Stimulated activated CD4-positive, alpha-beta T cell treated with anti-CD3 and anti-CD28 coated beads, Interleukin-4, amount 100 ng/mL, for 24 hours (primary cell): ENCODE data around the gene LRRIQ4.

Experiments used
- DNase-seq: peaks from one replicate; pipeline ENCODE4 v3.0.0-alpha.2; 2020

Gene LRRIQ4

DNA sequence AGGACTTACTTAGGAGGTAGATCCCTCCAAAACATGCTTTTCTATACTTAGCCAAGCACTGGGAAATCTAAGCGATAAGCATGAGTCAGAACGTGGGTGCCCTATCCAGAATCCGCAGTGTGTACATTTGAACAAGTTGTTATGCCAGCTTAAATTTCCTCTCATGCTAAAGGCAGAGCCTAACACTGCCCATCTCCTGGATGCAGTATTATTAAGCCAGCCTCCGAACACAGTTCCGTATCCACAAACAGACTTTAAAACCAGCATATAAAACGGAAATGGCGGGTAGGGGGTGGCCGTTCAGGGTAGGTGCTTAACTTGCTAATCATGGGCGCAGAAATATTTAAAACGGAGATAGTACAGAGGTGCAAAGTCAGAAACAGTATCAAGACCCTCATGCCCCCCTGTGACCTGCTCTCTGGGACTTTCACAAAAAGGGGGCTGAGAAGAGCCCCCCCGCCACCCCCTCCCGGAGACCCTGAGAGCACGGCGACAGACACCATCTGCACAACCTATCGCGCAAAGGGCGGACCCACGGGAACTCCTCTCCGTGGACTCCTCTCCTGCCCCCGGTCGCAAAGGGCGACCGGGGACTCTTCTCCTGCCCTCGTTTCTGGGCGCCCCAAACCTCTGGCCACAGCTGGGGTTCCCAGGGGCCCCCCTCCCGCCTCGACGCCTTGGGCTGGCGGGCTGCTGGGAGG lies 889 bp upstream of the LRRIQ4 start:
- no peak for DNase-seq

- DNase-seq: no peak
Observed at GRCh38 chr3:169813278-169813677, 608 bp downstream of the LRRIQ4 start.

- DNase-seq: peak; percentile 75
Observed at GRCh38 chr3:169813757-169814517, 1.3 kb downstream of the LRRIQ4 start.

DNA sequence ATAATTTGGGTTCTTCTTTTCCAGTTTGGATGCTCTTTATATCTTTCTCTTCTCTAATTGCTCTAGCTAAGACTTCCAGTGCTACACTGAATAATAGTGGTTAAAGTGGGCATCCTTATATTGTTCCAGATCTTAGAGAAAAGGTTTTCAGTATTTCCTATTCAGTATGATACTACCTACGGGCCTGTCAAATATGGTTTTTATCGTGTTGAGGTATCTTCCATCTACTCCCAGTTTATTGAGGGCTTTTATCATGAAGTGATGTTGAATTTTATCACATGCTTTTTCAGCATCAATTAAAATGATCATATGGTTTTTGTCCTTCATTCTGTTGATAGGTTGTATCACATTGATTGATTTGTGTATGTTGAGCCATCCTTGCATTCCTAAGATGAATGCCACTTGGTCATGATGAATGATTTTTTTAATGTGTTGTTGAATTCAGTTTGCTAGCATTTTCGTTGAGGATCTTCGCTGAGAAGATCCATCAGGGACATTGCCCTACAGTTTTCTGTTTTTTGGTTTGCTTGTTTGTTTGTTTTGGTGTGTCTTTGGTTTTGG lies 3.0 kb downstream of the LRRIQ4 start:
- no peak for DNase-seq

GRCh38 chr3:169818316-169818715 lies 5.6 kb downstream of the LRRIQ4 start:
- DNase-seq: no peak

- DNase-seq: no peak
Observed at GRCh38 chr3:169822091-169822490, 9.4 kb downstream of the LRRIQ4 start.

DNA sequence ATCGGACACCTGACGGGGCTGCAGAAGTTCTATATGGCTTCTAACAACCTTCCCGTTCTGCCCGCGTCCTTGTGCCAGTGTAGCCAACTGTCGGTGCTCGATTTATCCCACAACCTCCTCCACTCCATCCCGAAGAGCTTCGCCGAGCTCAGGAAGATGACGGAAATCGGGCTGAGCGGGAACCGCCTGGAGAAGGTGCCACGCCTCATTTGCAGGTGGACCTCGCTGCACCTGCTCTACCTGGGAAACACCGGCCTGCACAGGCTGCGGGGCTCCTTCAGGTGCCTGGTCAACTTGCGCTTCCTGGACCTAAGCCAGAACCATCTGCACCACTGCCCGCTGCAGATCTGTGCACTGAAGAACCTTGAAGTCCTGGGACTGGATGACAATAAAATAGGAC lies 9.9 kb downstream of the LRRIQ4 start:
- DNase-seq: no peak

DNA sequence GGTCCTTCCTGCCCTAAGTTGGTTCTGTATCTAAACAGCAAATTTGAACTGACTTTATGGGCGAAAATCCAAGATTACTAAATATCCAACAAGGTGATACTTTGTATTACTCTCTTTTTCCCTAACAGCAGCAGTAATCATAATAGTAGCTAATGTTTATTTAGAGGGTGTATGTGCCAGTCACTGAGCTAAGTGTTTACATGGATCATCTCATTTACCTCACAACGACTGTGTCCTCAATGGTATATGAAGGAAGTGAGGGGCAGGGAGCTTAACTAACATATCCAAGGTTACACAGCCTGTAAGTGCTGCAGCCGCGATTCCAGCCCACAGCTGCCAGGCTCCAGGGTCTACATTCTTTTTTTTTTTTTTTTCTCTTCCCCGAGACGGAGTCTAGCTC lies 10.3 kb downstream of the LRRIQ4 start:
- DNase-seq: no peak

GRCh38 chr3:169825316-169825715 lies 12.6 kb downstream of the LRRIQ4 start:
- no peak for DNase-seq

DNA sequence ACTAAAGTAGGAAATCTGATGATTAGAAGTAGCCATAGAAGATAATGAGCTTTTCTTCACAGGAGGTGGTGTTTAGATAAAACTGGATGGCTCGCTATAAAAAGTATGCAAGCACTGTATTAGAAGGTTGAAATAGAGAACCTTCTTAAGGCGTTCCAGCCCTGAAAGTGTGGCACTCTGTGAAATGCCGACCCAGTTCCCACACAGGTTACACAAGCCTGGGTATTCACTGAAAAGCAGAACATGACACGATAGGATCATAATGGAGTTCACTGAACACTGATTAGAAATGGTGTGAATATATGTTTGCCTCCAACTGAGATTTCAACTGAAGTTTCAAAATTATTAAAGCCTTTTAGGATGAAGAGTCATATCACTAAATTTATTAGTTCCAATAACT lies 15.0 kb downstream of the LRRIQ4 start:
- no peak for DNase-seq

- DNase-seq: no peak
Observed at GRCh38 chr3:169835533-169835932, 22.9 kb downstream of the LRRIQ4 start.

DNA sequence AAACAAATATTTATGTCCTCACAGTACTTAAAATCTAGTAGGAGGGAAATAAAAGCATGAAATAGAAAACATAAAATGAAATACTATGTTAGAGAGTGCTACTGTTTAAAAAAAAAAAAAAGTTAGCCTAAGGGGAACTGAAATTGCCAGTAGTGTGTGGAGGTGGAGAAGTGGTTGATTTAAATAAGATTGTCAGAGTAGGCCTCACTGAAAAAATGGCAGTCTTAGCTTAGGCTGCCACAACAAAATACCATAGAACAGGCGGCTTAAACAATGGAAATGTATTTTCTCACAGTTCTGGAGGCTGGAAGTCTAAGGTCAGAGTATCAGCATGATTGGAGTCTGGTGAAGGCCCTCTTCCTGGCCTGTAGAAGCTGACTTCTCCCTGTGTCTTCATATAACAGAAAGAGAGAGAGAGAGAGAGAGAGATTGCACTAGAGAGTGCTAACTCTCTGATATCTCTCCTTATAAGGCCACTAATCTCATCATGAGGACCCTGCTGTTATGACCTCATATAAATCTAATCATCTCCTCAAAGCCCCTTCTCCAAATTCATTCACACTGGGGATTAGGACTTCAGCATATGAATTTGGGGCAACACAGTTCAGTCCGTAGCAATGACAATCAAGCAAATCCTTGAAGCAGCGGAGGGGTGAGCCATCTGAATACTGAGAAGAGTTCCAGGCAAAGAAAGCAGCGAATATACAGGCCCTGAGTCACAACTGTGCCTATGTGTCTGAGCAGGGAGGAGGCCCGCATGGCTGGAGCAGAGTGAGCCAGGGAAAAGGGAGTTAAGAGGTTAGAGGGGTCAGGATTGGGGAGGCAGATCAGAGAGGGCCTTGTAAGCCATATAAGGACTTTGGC lies 23.6 kb downstream of the LRRIQ4 start:
- no peak for DNase-seq

GRCh38 chr3:169836942-169837275 lies 24.2 kb downstream of the LRRIQ4 start:
- no peak for DNase-seq

DNA sequence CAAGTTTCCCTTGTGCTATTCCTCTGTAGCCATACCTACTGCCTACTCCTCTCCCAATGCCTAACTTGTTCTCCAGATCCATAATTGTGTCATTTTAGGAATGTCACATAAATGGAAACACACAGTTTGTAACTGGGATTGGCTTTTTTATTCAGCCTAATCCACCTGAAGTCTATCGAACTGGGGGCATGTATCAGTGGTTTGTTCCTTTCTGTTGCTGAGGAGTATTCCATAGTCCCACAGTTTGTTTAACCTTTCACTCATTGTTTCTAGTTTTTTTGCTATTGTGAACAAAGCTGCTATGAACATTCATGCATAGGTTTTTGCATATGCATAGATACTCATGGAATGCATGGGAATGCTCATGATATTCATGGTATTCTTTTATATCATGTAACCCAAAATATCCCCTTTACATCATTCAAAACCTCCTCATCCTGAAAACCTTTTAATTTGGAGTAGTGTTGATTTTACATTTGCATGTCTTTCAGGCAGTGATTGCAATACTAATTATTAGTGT lies 25.9 kb downstream of the LRRIQ4 start:
- DNase-seq: no peak

- no peak for DNase-seq
Observed at GRCh38 chr3:169841171-169841570, 28.5 kb downstream of the LRRIQ4 start.

DNA sequence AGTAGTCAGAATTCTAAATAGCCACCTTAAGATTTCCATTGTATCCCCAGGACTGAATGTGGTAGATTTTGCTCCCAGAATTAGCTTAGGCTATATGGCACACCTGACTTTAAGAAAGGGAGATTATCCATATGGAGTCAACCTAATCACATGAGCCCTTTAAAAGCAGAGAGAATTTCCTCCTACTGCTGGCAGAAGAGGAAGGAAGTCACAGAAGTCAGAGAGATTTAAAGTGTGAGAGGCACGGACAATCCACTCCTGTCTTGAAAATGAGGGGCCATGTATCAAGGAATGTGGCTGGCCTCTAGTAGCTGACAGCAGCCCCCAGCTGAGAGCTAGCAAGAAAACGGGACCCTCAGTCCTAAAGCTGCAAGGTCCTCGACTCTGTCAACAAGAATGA lies 30.3 kb downstream of the LRRIQ4 start:
- no peak for DNase-seq

- DNase-seq: no peak
Observed at GRCh38 chr3:169846458-169847193, 34.0 kb downstream of the LRRIQ4 start.

- no peak for DNase-seq
Observed at GRCh38 chr3:169847896-169848295, 35.2 kb downstream of the LRRIQ4 start.

DNA sequence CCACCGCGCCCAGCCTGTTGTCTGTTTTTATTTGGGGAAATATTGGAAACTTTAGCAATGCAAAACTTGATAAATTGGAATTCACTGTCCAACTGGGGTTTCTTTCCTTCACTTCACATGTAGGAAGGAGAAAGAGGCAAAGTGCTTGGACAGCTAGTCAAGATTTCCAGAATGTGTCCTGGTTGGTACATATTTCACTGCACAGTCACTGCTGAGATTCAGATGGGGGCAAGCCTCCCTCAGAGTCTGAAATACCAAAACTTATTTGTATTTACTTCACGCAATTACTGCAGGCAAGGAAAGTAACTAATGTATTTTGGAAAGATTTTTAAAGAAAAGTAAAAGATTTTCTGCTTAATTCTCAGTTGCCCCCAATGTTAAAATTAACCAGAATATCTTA lies 36.1 kb downstream of the LRRIQ4 start:
- no peak for DNase-seq

GRCh38 chr3:169850618-169851017 lies 37.9 kb downstream of the LRRIQ4 start:
- DNase-seq: no peak

DNA sequence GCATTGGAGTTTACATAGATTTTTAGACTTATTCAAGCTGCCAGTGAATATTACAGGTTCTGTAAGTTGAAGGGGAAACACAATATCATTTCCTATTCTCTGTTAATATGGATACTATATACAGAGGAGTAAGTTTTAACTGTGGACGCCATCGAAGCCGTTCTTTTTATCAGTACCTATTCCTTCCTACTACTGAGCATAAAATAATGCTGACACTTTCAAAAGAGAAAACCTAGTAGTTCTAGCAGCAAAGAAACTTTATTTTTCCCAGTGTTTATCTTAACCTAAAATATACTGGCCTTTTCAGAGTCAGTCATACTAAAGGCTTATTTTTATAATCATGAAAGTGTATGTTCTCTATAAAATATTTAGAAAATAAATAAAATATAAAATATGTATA lies 42.8 kb downstream of the LRRIQ4 start:
- DNase-seq: no peak

GRCh38 chr3:169857811-169858210 lies 45.1 kb downstream of the LRRIQ4 start:
- DNase-seq: no peak

DNA sequence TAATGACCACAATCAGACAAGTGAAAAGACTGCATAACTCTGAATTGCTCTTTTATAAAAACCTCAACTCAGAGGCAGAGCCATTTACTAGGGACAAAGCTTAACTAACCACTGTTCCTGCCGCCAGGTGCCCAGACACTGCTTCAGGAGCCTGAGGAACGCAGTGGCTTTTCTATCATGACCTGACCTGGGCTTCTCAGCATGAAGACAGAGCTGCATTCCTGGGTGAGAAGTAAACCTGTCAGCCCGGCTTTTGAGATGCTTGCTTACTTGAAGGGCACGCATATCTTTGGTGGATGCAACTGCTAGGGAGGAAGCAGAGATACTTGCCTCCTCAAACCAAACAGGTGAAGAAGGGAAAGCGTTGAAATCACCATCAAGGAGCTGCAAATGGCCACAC lies 49.2 kb downstream of the LRRIQ4 start:
- DNase-seq: no peak
